Spleen (tissue), 7 donors: ENCODE measurements around the gene RBPMS2.

ENCODE experiments used
- POLR2A ChIP-seq, 3 donors: fragments of 450-650 bp; IDR thresholded peaks; one replicate each; pipeline ENCODE4 v1.5.1; 2017; ENCODE audit warnings: antibody characterized with exemption in 3 of 3, mild to moderate bottlenecking in 1 of 3
- POLR2AphosphoS5 ChIP-seq, 3 donors: sonication (generic); formaldehyde crosslinking; IDR thresholded peaks; one replicate each; pipeline ENCODE4 v1.5.1; 2017; ENCODE audit warnings: antibody characterized with exemption in 3 of 3
- TF ChIP-seq, protein P1 (sequence below), 11 experiments: fragments of 200-600 bp in 7 of 11; fragments of 450-650 bp in 4 of 11; sonication (generic) in 4 of 11; IDR thresholded peaks in 8 of 11; conservative IDR thresholded peaks in 3 of 11; 1 replicate in 7 of 11; 2 replicates in 4 of 11; pipeline versions ENCODE4 v1.4.0 to v1.8.0; 2016 to 2021; ENCODE audit warnings: antibody characterized with exemption in 11 of 11, inconsistent platforms in 4 of 11, mild to moderate bottlenecking in 1 of 11
- donor health status: DM: no; HTN: no; CAD: no; lungs with moderate emphysema.
- donor health status: DM: no; HTN: no; CAD: no.
- donor health status: DM: no; HTN: no; CAD: no.

DNA sequence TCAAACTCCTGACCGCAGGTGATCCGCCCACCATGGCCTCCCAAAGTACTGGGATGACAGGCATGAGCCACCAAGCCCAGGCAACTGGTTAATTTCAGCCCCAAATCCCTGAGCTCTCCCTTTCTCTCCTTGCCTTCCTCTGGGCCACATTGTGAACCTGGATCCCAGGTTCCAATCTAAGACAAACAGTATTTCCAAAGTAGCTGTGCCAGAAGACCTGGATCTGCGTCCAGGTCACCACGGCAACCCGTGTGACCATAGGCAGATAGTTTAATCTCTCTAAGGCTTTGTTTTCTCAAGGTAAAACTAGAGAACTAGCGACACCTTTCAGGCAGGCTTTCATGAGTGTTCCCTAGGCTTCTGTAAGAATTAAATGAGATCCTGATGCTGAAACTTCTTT lies 5.9 kb upstream of the RBPMS2 start:
- TF ChIP-seq, protein P1, sequence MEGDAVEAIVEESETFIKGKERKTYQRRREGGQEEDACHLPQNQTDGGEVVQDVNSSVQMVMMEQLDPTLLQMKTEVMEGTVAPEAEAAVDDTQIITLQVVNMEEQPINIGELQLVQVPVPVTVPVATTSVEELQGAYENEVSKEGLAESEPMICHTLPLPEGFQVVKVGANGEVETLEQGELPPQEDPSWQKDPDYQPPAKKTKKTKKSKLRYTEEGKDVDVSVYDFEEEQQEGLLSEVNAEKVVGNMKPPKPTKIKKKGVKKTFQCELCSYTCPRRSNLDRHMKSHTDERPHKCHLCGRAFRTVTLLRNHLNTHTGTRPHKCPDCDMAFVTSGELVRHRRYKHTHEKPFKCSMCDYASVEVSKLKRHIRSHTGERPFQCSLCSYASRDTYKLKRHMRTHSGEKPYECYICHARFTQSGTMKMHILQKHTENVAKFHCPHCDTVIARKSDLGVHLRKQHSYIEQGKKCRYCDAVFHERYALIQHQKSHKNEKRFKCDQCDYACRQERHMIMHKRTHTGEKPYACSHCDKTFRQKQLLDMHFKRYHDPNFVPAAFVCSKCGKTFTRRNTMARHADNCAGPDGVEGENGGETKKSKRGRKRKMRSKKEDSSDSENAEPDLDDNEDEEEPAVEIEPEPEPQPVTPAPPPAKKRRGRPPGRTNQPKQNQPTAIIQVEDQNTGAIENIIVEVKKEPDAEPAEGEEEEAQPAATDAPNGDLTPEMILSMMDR (IDR thresholded peaks at IDR 0.05 in 8 of 11, conservative IDR thresholded peaks at IDR 0.05 in 3 of 11), result no peak
- TF ChIP-seq POLR2A (IDR thresholded peaks at IDR 0.05), result no peak
- no peak for TF ChIP-seq POLR2AphosphoS5 (IDR thresholded peaks at IDR 0.05)
